HG02981 (cell line): ENCODE data around the gene ATM.
A peak's percentile ranks its signal among the peaks of the same experiment; 100 is the strongest.
"Not testable (repeated sequence)": the region's sequence is repeated elsewhere in the genome, so short reads cannot be mapped to it uniquely, and the experiment has no call there.

Experiments used
- ATAC-seq: cut with Tn5 transposase; IDR thresholded peaks from one replicate; pipeline ENCODE4 v1.9.1; 2021; ENCODE audit warnings: mild to moderate bottlenecking, moderate library complexity; ENCODE audit not compliant: unreplicated experiment

ATM gene

DNA sequence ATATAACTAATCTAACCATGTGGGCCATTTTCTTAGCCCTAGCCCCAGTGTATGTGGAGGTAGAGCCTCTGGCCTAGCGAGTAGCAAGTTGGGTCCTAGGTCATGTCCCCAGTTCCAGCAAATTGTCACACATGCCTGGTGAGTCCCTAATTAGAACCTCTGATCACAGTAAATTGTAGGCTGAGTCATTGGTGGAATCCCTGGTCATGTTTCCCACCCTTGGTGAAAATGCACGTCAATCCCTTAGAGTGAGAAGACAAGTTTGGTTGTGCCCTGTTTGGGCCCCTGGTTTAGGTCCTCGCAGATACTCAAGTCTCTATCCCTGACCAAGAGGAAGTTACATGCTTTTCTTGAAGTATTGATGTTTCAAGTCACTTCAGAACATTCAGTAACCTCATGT is 46.7 kb downstream of the ATM start:
- no peak for ATAC-seq

DNA sequence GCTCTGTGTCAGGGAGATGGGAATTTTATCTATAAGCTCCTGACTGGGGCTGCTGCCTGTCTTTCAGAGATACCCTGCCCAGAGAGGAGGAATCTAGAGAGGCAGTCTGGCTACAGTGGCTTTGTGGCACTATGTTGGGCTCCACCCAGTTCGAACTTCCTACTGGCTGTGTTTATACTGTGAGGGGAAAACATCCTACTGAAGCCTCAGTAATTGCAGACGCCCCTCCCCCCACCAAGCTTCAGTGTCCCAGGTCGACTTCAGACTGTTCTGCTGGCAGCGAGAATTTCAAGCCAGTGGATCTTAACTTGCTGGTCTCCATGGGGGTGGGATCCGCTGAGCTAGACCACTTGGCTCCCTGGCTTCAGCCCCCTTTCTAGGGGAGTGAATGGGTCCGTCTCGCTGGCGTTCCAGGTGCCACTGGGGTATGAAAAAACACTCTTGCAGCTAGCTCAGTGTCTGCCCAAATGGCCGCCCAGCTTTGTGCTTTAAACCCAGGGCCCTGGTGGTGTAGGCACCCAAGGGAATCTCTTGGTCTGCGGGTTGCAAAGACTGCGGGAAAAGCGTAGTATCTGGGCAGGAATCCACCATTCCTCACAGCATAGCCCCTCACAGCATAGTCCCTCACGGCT is 54.2 kb downstream of the ATM start:
- not testable (repeated sequence) for ATAC-seq

DNA sequence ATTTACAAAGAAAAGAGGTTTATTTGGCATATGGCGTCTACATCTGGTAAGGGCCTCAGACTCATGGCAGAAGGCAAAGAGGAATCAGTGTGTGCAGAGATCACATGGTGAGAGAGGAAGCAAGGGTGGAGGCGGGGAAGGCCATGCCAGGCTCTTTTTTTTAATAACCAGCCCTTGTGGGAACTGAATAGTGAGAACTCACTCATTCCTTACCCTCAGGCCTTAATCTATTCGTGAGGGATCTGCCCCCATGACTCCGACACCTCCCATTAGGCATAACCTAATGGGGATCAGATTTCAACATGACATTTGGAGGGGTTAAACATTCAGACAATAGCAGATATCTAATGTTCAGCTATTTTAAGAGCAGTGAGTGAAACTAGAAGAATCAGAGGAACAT is 55.7 kb downstream of the ATM start:
- no peak for ATAC-seq

GRCh38 chr11:108278954-108279353 is 56.1 kb downstream of the ATM start:
- ATAC-seq: no peak

DNA sequence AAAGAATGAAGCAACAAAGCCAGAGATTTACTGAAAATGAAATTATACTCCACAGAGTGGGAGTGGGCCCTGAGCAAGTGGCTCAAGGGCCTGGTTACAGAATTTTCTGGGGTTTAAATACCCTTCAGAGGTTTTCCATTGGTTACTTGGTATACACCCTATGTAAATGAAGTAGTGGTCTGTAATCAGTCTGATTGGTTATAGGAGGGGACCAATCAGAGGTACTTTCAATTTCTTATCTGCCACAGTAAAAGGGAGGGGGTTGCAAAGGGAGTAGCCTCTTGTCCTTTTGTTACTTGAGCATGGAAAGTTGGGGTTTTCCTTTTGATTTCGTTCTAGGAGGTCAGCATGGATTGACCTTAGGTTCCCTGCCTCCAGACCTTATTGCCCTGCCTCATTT is 63.5 kb downstream of the ATM start:
- ATAC-seq: no peak

- no peak for ATAC-seq
Measured at GRCh38 chr11:108286956-108287355, 64.1 kb downstream of the ATM start.

- ATAC-seq: not testable (repeated sequence)
Measured at GRCh38 chr11:108289066-108289465, 66.2 kb downstream of the ATM start.

DNA sequence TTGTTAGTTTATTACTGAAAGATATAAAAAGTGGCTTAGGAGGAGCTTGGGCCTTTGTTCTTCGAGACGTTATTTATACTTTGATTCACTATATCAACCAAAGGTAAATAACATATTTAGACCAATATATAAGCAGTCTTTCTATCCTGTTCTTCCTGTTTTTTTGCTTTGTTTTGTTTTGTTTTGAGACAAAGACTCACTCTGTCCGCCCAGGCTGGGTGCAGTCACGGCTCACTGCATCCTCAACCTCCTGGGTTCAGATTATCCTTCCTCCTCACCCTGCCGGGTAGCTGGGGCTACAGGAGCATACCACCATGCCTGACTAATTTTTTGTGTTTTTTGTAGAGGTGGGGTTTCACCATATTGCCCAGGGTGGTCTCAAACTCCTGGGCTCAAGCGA is 66.8 kb downstream of the ATM start:
- ATAC-seq: no peak

DNA sequence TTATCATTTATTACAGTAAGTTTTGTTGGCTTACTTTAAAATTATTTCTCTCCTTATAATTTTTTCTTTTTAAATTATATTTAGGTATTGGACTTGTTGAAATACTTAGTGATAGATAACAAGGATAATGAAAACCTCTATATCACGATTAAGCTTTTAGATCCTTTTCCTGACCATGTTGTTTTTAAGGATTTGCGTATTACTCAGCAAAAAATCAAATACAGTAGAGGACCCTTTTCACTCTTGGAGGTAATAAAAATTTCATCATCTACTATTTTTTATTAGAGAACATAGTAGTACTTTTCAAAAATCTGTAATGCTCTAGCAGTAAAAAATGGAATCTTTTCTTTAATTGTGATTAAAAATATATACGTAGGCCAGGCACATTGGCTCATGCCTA is 70.4 kb downstream of the ATM start:
- no peak for ATAC-seq

DNA sequence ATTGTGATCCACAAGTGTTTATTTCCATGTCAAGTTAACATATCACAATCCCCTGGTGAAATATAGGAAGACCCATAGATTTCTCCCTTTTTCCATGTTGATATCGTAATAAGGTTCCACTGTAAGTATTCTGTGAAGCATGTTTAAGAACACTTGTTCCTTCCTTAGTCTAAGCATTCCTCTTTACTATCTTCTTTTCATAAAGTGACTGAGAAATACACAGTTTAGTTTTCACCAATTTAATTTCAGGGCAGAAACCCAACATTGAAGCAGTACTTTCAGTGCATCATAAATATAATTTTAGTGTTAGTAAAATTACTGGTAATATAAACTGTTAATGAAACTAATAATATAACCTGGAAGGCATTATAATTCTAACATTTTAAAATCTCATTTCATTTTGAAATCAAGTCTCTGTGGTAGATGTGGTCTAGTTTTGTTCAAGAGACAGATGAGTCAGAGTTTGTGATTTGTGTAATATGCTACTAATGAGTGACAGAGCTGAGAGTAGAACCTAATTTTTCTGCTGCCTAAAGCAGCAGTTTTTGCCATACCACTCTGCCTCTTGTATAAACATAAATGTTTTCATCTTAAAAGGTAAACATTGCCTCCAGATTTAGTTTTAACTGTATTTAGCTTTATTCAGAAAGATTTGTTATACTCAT is 79.4 kb downstream of the ATM start:
- ATAC-seq: peak; percentile 97

DNA sequence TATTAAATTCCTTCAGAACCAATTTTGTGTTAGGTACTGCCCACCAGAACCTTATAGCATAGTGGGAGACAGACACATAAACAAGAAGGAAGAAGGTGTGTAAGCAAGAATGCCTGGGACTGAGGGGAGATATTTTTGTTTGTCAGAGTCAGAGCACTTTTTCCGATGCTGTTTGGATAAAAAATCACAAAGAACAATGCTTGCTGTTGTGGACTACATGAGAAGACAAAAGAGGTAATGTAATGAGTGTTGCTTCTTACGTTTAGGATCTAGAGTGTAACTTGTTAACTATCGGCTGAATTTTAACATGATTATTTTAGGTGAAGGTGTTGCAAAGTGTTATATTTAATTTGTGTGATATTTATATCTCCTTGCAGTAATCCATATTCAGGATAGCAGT is 84.9 kb downstream of the ATM start:
- ATAC-seq: no peak

DNA sequence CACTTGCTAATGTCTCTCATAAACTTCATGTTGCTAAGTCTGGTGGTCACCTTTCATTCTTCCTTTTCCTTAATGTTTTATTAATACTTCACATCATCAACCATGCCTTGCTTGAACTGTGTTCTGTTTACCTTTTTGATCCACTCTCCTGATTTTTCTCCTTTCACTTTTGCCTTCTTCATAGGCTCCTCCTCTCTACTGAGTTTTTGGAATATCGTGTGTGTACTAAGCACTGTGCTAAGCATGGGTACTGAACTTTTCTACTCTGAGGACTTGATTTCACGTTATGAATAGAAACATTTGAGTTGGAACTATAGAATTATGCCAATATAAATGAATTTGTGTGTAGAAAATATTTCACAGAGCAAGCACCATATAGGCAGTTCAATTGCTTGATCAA is 90.6 kb downstream of the ATM start:
- no peak for ATAC-seq

DNA sequence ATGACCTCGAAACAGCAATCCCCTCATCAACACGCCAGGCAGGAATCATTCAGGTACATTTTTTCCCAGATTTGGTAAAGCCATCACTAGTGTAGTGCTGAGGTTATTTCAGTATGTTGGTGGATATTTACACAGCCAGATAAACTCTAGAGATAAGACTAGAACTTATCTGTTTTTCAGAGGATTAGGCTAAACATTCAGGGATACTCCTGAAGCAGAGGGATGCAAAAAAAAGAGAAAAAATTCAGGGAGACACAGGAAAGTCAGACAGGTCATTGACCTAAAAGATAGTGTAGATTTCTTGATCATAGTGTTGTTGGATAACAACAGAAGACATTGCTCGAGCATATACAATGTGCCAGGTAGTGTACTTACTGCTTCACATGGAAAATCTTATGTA is 93.2 kb downstream of the ATM start:
- no peak for ATAC-seq

DNA sequence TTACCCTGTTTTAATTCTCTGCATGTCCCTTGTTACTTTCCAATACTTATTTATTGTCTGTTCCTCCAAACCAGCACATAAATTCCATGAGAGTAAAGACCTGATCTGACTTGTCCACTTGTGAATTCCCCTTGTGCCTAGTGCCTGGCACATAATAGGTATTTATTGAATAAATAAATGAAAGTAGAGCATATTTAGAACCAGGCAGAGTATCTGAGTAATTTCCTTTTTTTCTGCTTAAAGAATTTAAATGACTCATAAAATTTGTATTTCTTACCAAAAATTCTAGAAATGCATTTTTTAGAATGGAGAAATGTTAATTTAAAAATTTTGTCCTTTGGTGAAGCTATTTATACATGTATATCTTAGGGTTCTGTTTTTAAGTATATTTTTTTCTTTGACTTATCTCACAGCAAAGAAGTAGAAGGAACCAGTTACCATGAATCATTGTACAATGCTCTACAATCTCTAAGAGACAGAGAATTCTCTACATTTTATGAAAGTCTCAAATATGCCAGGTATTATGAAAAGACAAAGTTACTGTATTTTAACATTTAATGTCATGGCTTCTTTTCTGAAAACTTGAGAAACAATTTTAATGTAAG is 96.8 kb downstream of the ATM start:
- no peak for ATAC-seq

- ATAC-seq: no peak
Measured at GRCh38 chr11:108322666-108323065, 99.8 kb downstream of the ATM start.

DNA sequence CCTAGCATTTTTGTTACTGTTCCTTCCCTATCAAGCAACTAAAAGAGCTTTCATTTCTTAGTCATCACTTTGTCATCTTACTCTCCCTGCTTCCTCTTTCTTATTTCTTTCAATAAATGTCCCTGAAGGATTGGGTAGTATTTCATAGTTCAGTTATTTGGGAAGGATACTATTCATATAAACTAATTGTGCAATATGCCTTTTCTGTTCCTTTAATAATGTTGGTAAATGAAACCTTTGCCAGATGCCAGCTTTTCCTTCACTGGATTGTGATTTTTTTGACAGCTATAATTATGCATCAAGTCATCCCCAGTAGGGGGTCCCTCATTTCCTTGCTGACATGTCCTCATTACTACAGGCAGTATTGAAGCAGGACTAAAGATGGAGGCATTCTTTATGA is 101.7 kb downstream of the ATM start:
- ATAC-seq: no peak

- no peak for ATAC-seq
Measured at GRCh38 chr11:108333403-108333899, 110.6 kb downstream of the ATM start.

DNA sequence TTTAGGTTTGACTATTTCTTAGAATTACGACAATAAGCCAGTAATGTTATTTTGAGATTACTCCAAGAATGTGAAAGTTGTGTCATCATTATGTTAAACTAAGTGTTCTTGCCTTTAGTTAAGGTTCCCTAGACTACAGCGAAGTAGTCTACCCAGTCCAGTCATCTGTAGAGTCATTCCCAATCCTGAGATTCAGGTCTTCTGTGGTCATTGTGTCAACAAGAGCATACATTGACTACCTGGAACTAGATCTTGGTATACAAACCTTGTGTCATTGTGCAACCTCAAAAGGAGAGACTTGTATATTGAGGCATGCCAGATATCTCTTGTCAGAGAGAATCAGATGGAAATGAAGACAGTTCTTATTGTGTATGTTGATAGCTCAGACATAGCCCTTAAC is 115.9 kb downstream of the ATM start:
- ATAC-seq: no peak

DNA sequence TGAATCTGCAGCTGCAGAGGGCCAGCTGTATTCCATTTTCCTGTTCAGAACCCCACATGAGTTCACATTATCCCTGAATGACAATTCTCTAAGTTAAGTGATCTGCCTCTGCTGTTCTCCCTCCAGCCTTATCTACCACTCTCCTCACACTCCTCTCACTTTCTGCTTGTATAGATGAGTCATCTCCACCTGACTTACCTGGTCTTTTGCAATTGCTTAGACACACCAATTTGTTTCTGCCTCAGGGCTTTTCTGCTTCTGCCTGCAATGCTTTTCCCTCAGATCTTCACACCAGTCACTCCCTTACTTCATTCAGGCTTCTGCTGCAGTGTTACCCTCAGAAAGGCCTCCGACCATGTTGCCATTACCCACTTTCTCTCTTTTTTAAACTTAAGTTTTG is 118.1 kb downstream of the ATM start:
- no peak for ATAC-seq

GRCh38 chr11:108341654-108342053 is 118.8 kb downstream of the ATM start:
- no peak for ATAC-seq

DNA sequence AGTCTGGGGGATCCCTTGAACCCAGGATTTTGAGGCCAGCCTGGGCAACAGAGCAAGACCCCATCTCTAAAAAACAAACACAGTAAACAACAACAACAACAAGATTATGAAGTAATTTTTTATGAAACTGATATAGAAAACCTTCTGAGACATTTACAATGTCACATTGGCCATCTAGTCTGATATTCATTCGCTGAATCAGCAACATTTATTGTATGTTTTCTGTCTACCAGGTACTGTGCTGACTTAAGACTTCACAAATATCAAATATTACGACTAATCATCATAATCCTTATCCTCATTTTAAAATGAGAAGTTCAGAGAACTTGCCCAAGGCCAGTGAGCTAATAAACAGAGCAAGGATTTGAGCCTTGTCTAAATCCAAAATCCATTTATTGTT is 120.8 kb downstream of the ATM start:
- ATAC-seq: no peak

GRCh38 chr11:108345767-108346166 is 122.9 kb downstream of the ATM start:
- ATAC-seq: no peak
